ENCODE data around the gene SPEG.

Gene SPEG

GRCh38 chr2:219490600-219491130 is 56.0 kb downstream of the SPEG start:
- Mint-ChIP-seq H3K36me3 (ENCODE audit: low read depth) (no peaks in the 10 kb centered on the region), H3K4me1 (peaks cover 38% of the 10 kb centered on the region), H3K27ac (no peak overlapping the region), H3K27me3 (ENCODE audit: low read depth, poor library complexity) (peaks cover 83% of the 10 kb centered on the region), H3K9me3 (no peaks in the 10 kb centered on the region), H3K4me3 (no peak overlapping the region)
- TF ChIP-seq CTCF (IDR thresholded peaks at IDR 0.05): no peak
- no peak for DNase-seq

- Mint-ChIP-seq H3K4me1 (peaks cover 35% of the 10 kb centered on the region), H3K4me3 (no peak overlapping the region), H3K36me3 (ENCODE audit: low read depth) (no peaks in the 10 kb centered on the region), H3K9me3 (no peaks in the 10 kb centered on the region), H3K27me3 (ENCODE audit: low read depth, poor library complexity) (peaks cover 83% of the 10 kb centered on the region), H3K27ac (no peak overlapping the region)
- TF ChIP-seq CTCF (IDR thresholded peaks at IDR 0.05): no peak
- no peak for DNase-seq
Observed at GRCh38 chr2:219491278-219491963, 56.8 kb downstream of the SPEG start.

GRCh38 chr2:219492575-219492974 is 57.9 kb downstream of the SPEG start:
- Mint-ChIP-seq H3K4me1 (peaks cover 30% of the 10 kb centered on the region), H3K27ac (no peak overlapping the region)

GRCh38 chr2:219493086-219493485 is 58.4 kb downstream of the SPEG start:
- Mint-ChIP-seq H3K27me3 (ENCODE audit: low read depth, poor library complexity) (peaks cover 83% of the 10 kb centered on the region), H3K27ac (no peak overlapping the region), H3K4me3 (no peak overlapping the region), H3K4me1 (peaks cover 28% of the 10 kb centered on the region), H3K36me3 (ENCODE audit: low read depth) (no peaks in the 10 kb centered on the region), H3K9me3 (no peaks in the 10 kb centered on the region)
- no peak for TF ChIP-seq CTCF (IDR thresholded peaks at IDR 0.05)
- DNase-seq: no peak

More at GRCh38 chr2:219492575-219492974, 57.9 kb downstream of the SPEG start:
- H3K4me3 Mint-ChIP-seq: no peak overlapping the region
- TF ChIP-seq CTCF (IDR thresholded peaks at IDR 0.05): no peak
- no peaks in the 10 kb centered on the region for H3K9me3 Mint-ChIP-seq
- H3K36me3 Mint-ChIP-seq (ENCODE audit: low read depth): no peaks in the 10 kb centered on the region
- peaks cover 83% of the 10 kb centered on the region for H3K27me3 Mint-ChIP-seq (ENCODE audit: low read depth, poor library complexity)
- no peak for DNase-seq

GRCh38 chr2:219494952-219495530 is 60.4 kb downstream of the SPEG start:
- Mint-ChIP-seq H3K27me3 (ENCODE audit: low read depth, poor library complexity) (peaks cover 89% of the 10 kb centered on the region), H3K9me3 (no peaks in the 10 kb centered on the region), H3K27ac (no peak overlapping the region), H3K4me3 (no peak overlapping the region), H3K4me1 (peaks cover 43% of the 10 kb centered on the region), H3K36me3 (ENCODE audit: low read depth) (no peaks in the 10 kb centered on the region)
- DNase-seq: no peak
- TF ChIP-seq CTCF (IDR thresholded peaks at IDR 0.05): peak; percentile 58
